CD8-positive, alpha-beta memory T cell (primary cell): ENCODE data around the gene SCYGR7. TPM values are rescaled to one million over a fixed set of nuclear protein-coding genes. Genes with fewer than 3 reads are reported as not detected.
A peak's percentile ranks its signal among the peaks of the same experiment; 100 is the strongest.

ENCODE experiments used
- CTCF ChIA-PET: fragments of 350-600 bp; sonication (Branson Sonifier 250); formaldehyde crosslinking; loops from one replicate; lab custom pipeline; 2021; ENCODE audit warnings: antibody characterized with exemption; lab: Charles Lee
- POLR2A ChIA-PET: fragments of 350-600 bp; sonication (Branson Sonifier 250); formaldehyde crosslinking; loops from one replicate; lab custom pipeline; 2021; ENCODE audit warnings: antibody characterized with exemption; lab: Charles Lee
- DNase-seq, 5 donors: peaks; one replicate each; pipeline versions ENCODE4 v3.0.0 to v3.0.0-alpha.2; 2020 to 2022; ENCODE audit warnings: mixed read lengths in 1 of 5
- H3K27ac ChIP-seq: one replicate; pipeline ENCODE4 v1.7.0; 2013; ENCODE audit warnings: low read depth, mild to moderate bottlenecking, low read length, moderate library complexity
- H3K27me3 ChIP-seq: 2 replicates; pipeline ENCODE4 v1.7.0; 2013; ENCODE audit warnings: low read length, mild to moderate bottlenecking; ENCODE audit not compliant: insufficient read depth, poor library complexity, severe bottlenecking
- H3K36me3 ChIP-seq: 2 replicates; pipeline ENCODE4 v1.7.0; 2013; ENCODE audit warnings: mild to moderate bottlenecking, low read length, moderate library complexity; ENCODE audit not compliant: insufficient read depth
- H3K4me1 ChIP-seq: 2 replicates; pipeline ENCODE4 v1.7.0; 2013; ENCODE audit warnings: mild to moderate bottlenecking, low read length, moderate library complexity; ENCODE audit not compliant: insufficient read depth
- H3K4me3 ChIP-seq: 2 replicates; pipeline ENCODE4 v1.7.0; 2013; ENCODE audit warnings: mild to moderate bottlenecking, low read length
- H3K9me3 ChIP-seq: 2 replicates; pipeline ENCODE4 v1.7.0; 2013; ENCODE audit warnings: mild to moderate bottlenecking, low read length
- H3K27ac Mint-ChIP-seq, 8 donors: one replicate each; pipeline ENCODE4 v1.8.0; 2020 to 2021; ENCODE audit warnings: mixed read lengths in 8 of 8, mild to moderate bottlenecking in 6 of 8, inconsistent platforms in 3 of 8, moderate library complexity in 3 of 8
- H3K27me3 Mint-ChIP-seq, 2 donors: one replicate each; pipeline ENCODE4 v1.8.0; 2020 to 2021; ENCODE audit warnings: mixed read lengths in 2 of 2, mild to moderate bottlenecking in 1 of 2, moderate library complexity in 1 of 2
- H3K36me3 Mint-ChIP-seq, 3 donors: one replicate each; pipeline ENCODE4 v1.8.0; 2020 to 2021; ENCODE audit warnings: mixed read lengths in 3 of 3, inconsistent platforms in 1 of 3, mild to moderate bottlenecking in 1 of 3
- H3K4me1 Mint-ChIP-seq, 3 donors: one replicate each; pipeline ENCODE4 v1.8.0; 2020 to 2021; ENCODE audit warnings: mixed read lengths in 3 of 3, inconsistent platforms in 1 of 3, mild to moderate bottlenecking in 1 of 3
- H3K4me3 Mint-ChIP-seq, 7 donors: one replicate each; pipeline ENCODE4 v1.8.0; 2020 to 2021; ENCODE audit warnings: mixed read lengths in 7 of 7, mild to moderate bottlenecking in 6 of 7, moderate library complexity in 4 of 7, inconsistent platforms in 2 of 7
- H3K9me3 Mint-ChIP-seq, 5 donors: one replicate each; pipeline ENCODE4 v1.8.0; 2020 to 2022; ENCODE audit warnings: mixed read lengths in 5 of 5, mild to moderate bottlenecking in 3 of 5, moderate library complexity in 2 of 5, inconsistent platforms in 1 of 5
- polyA plus RNA-seq: library from polyadenylated mRNA; unstranded; fragments of 300-500 nt; fragmentation: Illumina TruSeq; gene quantifications from one replicate; pipeline ENCODE4 v1.2.3, GENCODE V29; 2021
- total RNA-seq, 2 experiments: library from RNA; stranded (reverse); gene quantifications; one replicate each; pipeline ENCODE4 v1.2.3, GENCODE V29; 2021

SCYGR7 gene
- total and polyA plus RNA-seq, 3 experiments from 2014 or later = not detected

- Histone ChIP-seq H3K36me3 (no peaks in the 10 kb centered on the region), H3K27ac (no peak overlapping the region), H3K4me3 (no peak overlapping the region), H3K4me1 (no peaks in the 10 kb centered on the region), H3K9me3 (no peaks in the 10 kb centered on the region), H3K27me3 (no peaks in the 10 kb centered on the region)
- peak overlapping the region in 2 of 8 donors; percentile 8 to 23 for H3K27ac Mint-ChIP-seq
- ChIA-PET POLR2A (no interaction called here), CTCF (interaction anchor here (0.7 to 1.5 kb wide), 11 partner anchors 9 to 733 kb away, joined by 3 to 5 read pairs (median 3); no protein-coding TSS in a partner anchor)
- H3K4me3 Mint-ChIP-seq = no peak overlapping the region
- DNase-seq = no peak
- H3K36me3 Mint-ChIP-seq = no peaks in the 10 kb centered on the region
- H3K4me1 Mint-ChIP-seq = peaks cover 0 to 5% (median 2%) of the 10 kb centered on the region in 3 donors
- H3K27me3 Mint-ChIP-seq = peaks cover 0 to 4% of the 10 kb centered on the region in 2 donors
- no peaks in the 10 kb centered on the region for H3K9me3 Mint-ChIP-seq
Observed at GRCh38 chr2:227765788-227766372, 37.7 kb downstream of the SCYGR7 start.

GRCh38 chr2:227766373-227766883, 38.3 kb downstream of the SCYGR7 start:
- ChIA-PET CTCF (interaction anchor here (0.7 to 1.5 kb wide), 10 partner anchors 8 to 734 kb away, joined by 3 to 5 read pairs (median 3); no protein-coding TSS in a partner anchor), POLR2A (no interaction called here)
- Histone ChIP-seq H3K27ac (no peak overlapping the region), H3K4me1 (no peaks in the 10 kb centered on the region), H3K27me3 (no peaks in the 10 kb centered on the region), H3K36me3 (no peaks in the 10 kb centered on the region), H3K9me3 (no peaks in the 10 kb centered on the region), H3K4me3 (no peak overlapping the region)
- Mint-ChIP-seq H3K9me3 (no peaks in the 10 kb centered on the region), H3K4me3 (no peak overlapping the region), H3K27me3 (peaks cover 0 to 4% of the 10 kb centered on the region in 2 donors), H3K27ac (peak overlapping the region in 1 of 8 donors; percentile 8), H3K4me1 (peaks cover 0 to 5% (median 2%) of the 10 kb centered on the region in 3 donors), H3K36me3 (no peaks in the 10 kb centered on the region)
- DNase-seq = peak; percentile 26 to 63 (median 43)

GRCh38 chr2:227767830-227768229, 39.7 kb downstream of the SCYGR7 start:
- H3K4me3 ChIP-seq = no peak overlapping the region
- CTCF ChIA-PET = no interaction called here
- no peaks in the 10 kb centered on the region for H3K9me3 Mint-ChIP-seq
- no peaks in the 10 kb centered on the region for H3K4me1 ChIP-seq
- no peaks in the 10 kb centered on the region for H3K36me3 ChIP-seq
- no peaks in the 10 kb centered on the region for H3K9me3 ChIP-seq
- no peaks in the 10 kb centered on the region for H3K36me3 Mint-ChIP-seq
- H3K27me3 Mint-ChIP-seq = peaks cover 0 to 2% of the 10 kb centered on the region in 2 donors
- peaks cover 0 to 5% (median 2%) of the 10 kb centered on the region in 3 donors for H3K4me1 Mint-ChIP-seq
- no peak overlapping the region for H3K4me3 Mint-ChIP-seq
- H3K27ac Mint-ChIP-seq = no peak overlapping the region
- no peak overlapping the region for H3K27ac ChIP-seq
- POLR2A ChIA-PET = no interaction called here
- no peak for DNase-seq
- H3K27me3 ChIP-seq = no peaks in the 10 kb centered on the region

- ChIA-PET POLR2A (no interaction called here), CTCF (no interaction called here)
- H3K27ac ChIP-seq = no peak overlapping the region
- no peaks in the 10 kb centered on the region for H3K27me3 ChIP-seq
- Mint-ChIP-seq H3K27ac (peak overlapping the region in 1 of 8 donors; percentile 51), H3K4me1 (peaks cover 0 to 9% (median 5%) of the 10 kb centered on the region in 3 donors), H3K36me3 (no peaks in the 10 kb centered on the region), H3K4me3 (no peak overlapping the region), H3K9me3 (no peaks in the 10 kb centered on the region), H3K27me3 (no peaks in the 10 kb centered on the region)
- H3K4me3 ChIP-seq = no peak overlapping the region
- no peak for DNase-seq
- H3K36me3 ChIP-seq = no peaks in the 10 kb centered on the region
- no peaks in the 10 kb centered on the region for H3K9me3 ChIP-seq
- H3K4me1 ChIP-seq = no peaks in the 10 kb centered on the region
Observed at GRCh38 chr2:227772197-227772661, 44.1 kb downstream of the SCYGR7 start.

GRCh38 chr2:227772932-227773331, 44.8 kb downstream of the SCYGR7 start:
- Mint-ChIP-seq H3K27me3 (no peaks in the 10 kb centered on the region), H3K4me1 (peaks cover 0 to 9% (median 5%) of the 10 kb centered on the region in 3 donors), H3K36me3 (no peaks in the 10 kb centered on the region), H3K4me3 (no peak overlapping the region), H3K9me3 (no peaks in the 10 kb centered on the region), H3K27ac (no peak overlapping the region)
- H3K4me1 ChIP-seq = no peaks in the 10 kb centered on the region
- DNase-seq = no peak
- H3K27me3 ChIP-seq = no peaks in the 10 kb centered on the region
- H3K4me3 ChIP-seq = no peak overlapping the region
- ChIA-PET CTCF (no interaction called here), POLR2A (no interaction called here)
- no peaks in the 10 kb centered on the region for H3K36me3 ChIP-seq
- no peaks in the 10 kb centered on the region for H3K9me3 ChIP-seq
- no peak overlapping the region for H3K27ac ChIP-seq

- Histone ChIP-seq H3K36me3 (no peaks in the 10 kb centered on the region), H3K4me3 (no peak overlapping the region), H3K27ac (no peak overlapping the region), H3K4me1 (no peaks in the 10 kb centered on the region), H3K27me3 (no peaks in the 10 kb centered on the region), H3K9me3 (no peaks in the 10 kb centered on the region)
- Mint-ChIP-seq H3K4me3 (no peak overlapping the region), H3K9me3 (no peaks in the 10 kb centered on the region), H3K27ac (peak overlapping the region in 1 of 8 donors; percentile 76), H3K27me3 (peaks cover 0 to 4% of the 10 kb centered on the region in 2 donors), H3K36me3 (no peaks in the 10 kb centered on the region), H3K4me1 (peaks cover 0 to 9% (median 5%) of the 10 kb centered on the region in 3 donors)
- no peak for DNase-seq
- ChIA-PET POLR2A (no interaction called here), CTCF (interaction anchor here (1.0 to 1.6 kb wide), 2 partner anchors 8 to 9 kb away, joined by 3 to 5 read pairs; no protein-coding TSS in a partner anchor)
Observed at GRCh38 chr2:227774011-227774624, 46.0 kb downstream of the SCYGR7 start.

GRCh38 chr2:227774895-227775842, 47.0 kb downstream of the SCYGR7 start:
- Histone ChIP-seq H3K4me3 (no peak overlapping the region), H3K9me3 (no peaks in the 10 kb centered on the region), H3K27ac (no peak overlapping the region), H3K27me3 (no peaks in the 10 kb centered on the region), H3K4me1 (no peaks in the 10 kb centered on the region), H3K36me3 (no peaks in the 10 kb centered on the region)
- no peak for DNase-seq
- Mint-ChIP-seq H3K4me1 (peaks cover 0 to 9% (median 5%) of the 10 kb centered on the region in 3 donors), H3K27me3 (peaks cover 4% of the 10 kb centered on the region in 2 donors), H3K4me3 (no peak overlapping the region), H3K27ac (peak overlapping the region in 6 of 8 donors; percentile 4 to 76 (median 15)), H3K9me3 (no peaks in the 10 kb centered on the region), H3K36me3 (no peaks in the 10 kb centered on the region)
- ChIA-PET CTCF (interaction anchor here (1.0 to 1.6 kb wide), 2 partner anchors 8 to 9 kb away, joined by 3 to 5 read pairs; no protein-coding TSS in a partner anchor), POLR2A (no interaction called here)
